Measurements from ENCODE around the gene MAST1.
"Not testable (repeated sequence)": the region's sequence is repeated elsewhere in the genome, so short reads cannot be mapped to it uniquely, and the experiment has no call there.

The MAST1 gene

GRCh38 chr19:12801466-12802266 is 36.6 kb upstream of the MAST1 start, which contains the start of the genes PRDX2 and THSD8:
Gene PRDX2 (minus strand): TSS chr19:12801800. CDS start chr19:12801261, 539 bp downstream.
Gene THSD8 (plus strand): TSS chr19:12802069. CDS start chr19:12802072, 3 bp downstream.
- peak; percentile 33 for DNase-seq

- DNase-seq, result no peak
Measured at GRCh38 chr19:12802267-12803106, 35.8 kb upstream of the MAST1 start.

GRCh38 chr19:12804051-12804450 is 34.3 kb upstream of the MAST1 start:
- no peak for DNase-seq

- DNase-seq, result peak; percentile 62
Measured at GRCh38 chr19:12806242-12807081, 31.9 kb upstream of the MAST1 start, which contains the start of gene RNASEH2A. Gene RNASEH2A (plus strand): TSS chr19:12806584. CDS start chr19:12806674, 90 bp downstream.

- no peak for DNase-seq
Measured at GRCh38 chr19:12815088-12815487, 23.2 kb upstream of the MAST1 start.

GRCh38 chr19:12817188-12817587 is 21.1 kb upstream of the MAST1 start:
- not testable (repeated sequence) for DNase-seq

GRCh38 chr19:12817810-12818209 is 20.5 kb upstream of the MAST1 start:
- not testable (repeated sequence) for DNase-seq

- DNase-seq, result no peak
Measured at GRCh38 chr19:12821761-12822160, 16.6 kb upstream of the MAST1 start.

GRCh38 chr19:12825254-12826131 is 12.8 kb upstream of the MAST1 start:
- no peak for DNase-seq

- DNase-seq, result no peak
Measured at GRCh38 chr19:12828494-12828893, 9.8 kb upstream of the MAST1 start.

- no peak for DNase-seq
Measured at GRCh38 chr19:12833418-12833737, 4.9 kb upstream of the MAST1 start.

- DNase-seq, result no peak
Measured at GRCh38 chr19:12833738-12834565, 4.4 kb upstream of the MAST1 start.

- no peak for DNase-seq
Measured at GRCh38 chr19:12834566-12834943, 3.8 kb upstream of the MAST1 start, which contains the start of gene RTBDN. Gene RTBDN (minus strand): TSS chr19:12834579. CDS start chr19:12829979, 4,600 bp downstream.

GRCh38 chr19:12834976-12835757 is 3.1 kb upstream of the MAST1 start:
- DNase-seq, result no peak

- no peak for DNase-seq
Measured at GRCh38 chr19:12836529-12836863, 1.8 kb upstream of the MAST1 start.

- no peak for DNase-seq
Measured at GRCh38 chr19:12837225-12837624, 1.1 kb upstream of the MAST1 start.

GRCh38 chr19:12838886-12839756 is 806 bp downstream of the MAST1 start:
- DNase-seq, result no peak

- DNase-seq, result peak; percentile 59
Measured at GRCh38 chr19:12840091-12841079, 2.1 kb downstream of the MAST1 start.

All from kidney glomerular epithelial cell (primary cell).